Pulmonary artery endothelial cell (primary cell): ENCODE results near the gene SCAPER. TPM values are rescaled to one million over a fixed set of nuclear protein-coding genes. Genes with fewer than 3 reads are reported as not detected.
"Not testable (repeated sequence)": the region's sequence is repeated elsewhere in the genome, so short reads cannot be mapped to it uniquely, and the experiment has no call there.

ENCODE experiments used
- DNase-seq: peaks from one replicate; pipeline ENCODE4 v3.0.0-alpha.2; 2011; ENCODE audit warnings: low read depth, low spot score
- total RNA-seq: library from RNA; depleted of rRNA; stranded (reverse); fragments of >200 nt; gene quantifications from 2 replicates; pipeline ENCODE4 v1.2.3, GENCODE V29; 2014

SCAPER gene
- total RNA-seq, 1 donor from 2014 or later: 5.9 TPM

- no peak for DNase-seq
Observed at GRCh38 chr15:76501726-76502125, 403.4 kb downstream of the SCAPER start.

GRCh38 chr15:76501011-76501410 lies 404.1 kb downstream of the SCAPER start:
- no peak for DNase-seq

GRCh38 chr15:76495487-76495886 lies 409.7 kb downstream of the SCAPER start:
- DNase-seq: no peak

- DNase-seq: no peak
Observed at GRCh38 chr15:76492538-76492937, 412.6 kb downstream of the SCAPER start.

GRCh38 chr15:76483752-76484151 lies 421.4 kb downstream of the SCAPER start:
- DNase-seq: no peak

- no peak for DNase-seq
Observed at GRCh38 chr15:76483018-76483417, 422.1 kb downstream of the SCAPER start.

- no peak for DNase-seq
Observed at GRCh38 chr15:76480267-76480666, 424.9 kb downstream of the SCAPER start.

- DNase-seq: no peak
Observed at GRCh38 chr15:76470691-76471090, 434.4 kb downstream of the SCAPER start.

- no peak for DNase-seq
Observed at GRCh38 chr15:76468722-76469121, 436.4 kb downstream of the SCAPER start.

- no peak for DNase-seq
Observed at GRCh38 chr15:76467136-76467535, 438.0 kb downstream of the SCAPER start.

- no peak for DNase-seq
Observed at GRCh38 chr15:76465728-76466127, 439.4 kb downstream of the SCAPER start.

GRCh38 chr15:76464247-76464646 lies 440.9 kb downstream of the SCAPER start:
- no peak for DNase-seq

GRCh38 chr15:76460871-76461270 lies 444.3 kb downstream of the SCAPER start:
- no peak for DNase-seq

- DNase-seq: no peak
Observed at GRCh38 chr15:76460347-76460746, 444.8 kb downstream of the SCAPER start.

- no peak for DNase-seq
Observed at GRCh38 chr15:76451540-76451939, 453.6 kb downstream of the SCAPER start.

- DNase-seq: no peak
Observed at GRCh38 chr15:76449455-76449854, 455.7 kb downstream of the SCAPER start.

GRCh38 chr15:76448755-76449154 lies 456.4 kb downstream of the SCAPER start:
- no peak for DNase-seq

- no peak for DNase-seq
Observed at GRCh38 chr15:76447728-76448441, 457.3 kb downstream of the SCAPER start.

GRCh38 chr15:76440441-76440840 lies 464.7 kb downstream of the SCAPER start:
- DNase-seq: no peak

GRCh38 chr15:76439542-76439941 lies 465.6 kb downstream of the SCAPER start:
- DNase-seq: no peak

- no peak for DNase-seq
Observed at GRCh38 chr15:76433798-76434400, 471.2 kb downstream of the SCAPER start.

- DNase-seq: not testable (repeated sequence)
Observed at GRCh38 chr15:76433036-76433435, 472.1 kb downstream of the SCAPER start.

GRCh38 chr15:76432604-76433003 lies 472.5 kb downstream of the SCAPER start:
- DNase-seq: no peak
